K562 (cell line): Measurements from ENCODE around the gene MYRFL. TPM values are rescaled to one million over a fixed set of nuclear protein-coding genes. Genes with fewer than 3 reads are reported as not detected.

Experiments used
- ATAC-seq: fragments of 200-7000 bp; cut with Tn5 transposase; 3 replicates; pipeline ENCODE4 v1.9.1; 2020; ENCODE audit warnings: moderate library complexity
- BruUV-seq: library from RNA; stranded (reverse); fragments of 400-500 nt; replicated peaks from 2 replicates; lab custom pipeline; 2021; lab: Mats Ljungman, UMichigan
- CTCF ChIA-PET: fragments of 300-600 bp; formaldehyde crosslinking; extraction: SDS; loops from one replicate; lab custom pipeline; 2021; ENCODE audit warnings: low intra/inter-chr PET ratio; lab: Yijun Ruan, JAX
- POLR2A ChIA-PET: fragments of 300-600, 350-650 bp; sonication (Branson Sonifier 250); formaldehyde crosslinking; extraction: SDS; loops from one replicate; lab custom pipeline; 2021; ENCODE audit warnings: antibody characterized with exemption, inconsistent platforms; lab: Yijun Ruan, JAX
- DNase-seq, 4 experiments: peaks; one replicate each; pipeline versions ENCODE4 v3.0.0 to v3.0.0-alpha.2; 2011 to 2018; ENCODE audit warnings: low spot score in 3 of 4, mixed read lengths in 3 of 4; ENCODE audit errors: extremely low read depth in 1 of 4
- FAIRE-seq: peaks from 2 replicates; lab custom pipeline; 2011; peaks lifted over from hg19 to GRCh38; lab: Jason Lieb, UNC
- H2AFZ ChIP-seq: 2 replicates; pipeline ENCODE4 v1.6.0; 2011; ENCODE audit warnings: low read depth, low read length, control low read depth, inconsistent platforms
- H3K27ac ChIP-seq: fragments of 200-600 bp; 3 replicates; pipeline ENCODE4 v1.8.0; 2011; ENCODE audit warnings: low read depth, mild to moderate bottlenecking, control low read depth, inconsistent platforms, low read length, moderate library complexity, mixed read lengths; ENCODE audit errors: extremely low read depth
- H3K27me3 ChIP-seq, 2 experiments: fragments of 300-600 bp in 1 of 2; 2 replicates in 1 of 2; 3 replicates in 1 of 2; pipeline versions ENCODE4 v1.6.0 to v1.8.0; 2011; ENCODE audit warnings: inconsistent platforms in 2 of 2, low read length in 2 of 2, mild to moderate bottlenecking in 1 of 2, mixed read lengths in 1 of 2, moderate library complexity in 1 of 2; ENCODE audit not compliant: control insufficient read depth in 2 of 2, insufficient read depth in 2 of 2
- H3K36me3 ChIP-seq: fragments of 300-600 bp; 3 replicates; pipeline ENCODE4 v1.8.0; 2011; ENCODE audit warnings: mild to moderate bottlenecking, low read length, inconsistent platforms; ENCODE audit not compliant: control insufficient read depth, insufficient read depth
- H3K4me1 ChIP-seq, 2 experiments: fragments of 200-600 bp in 1 of 2; replicated peaks in 1 of 2; 2 replicates in 1 of 2; 3 replicates in 1 of 2; pipeline versions ENCODE4 v1.5.1 to v1.8.0; 2011; ENCODE audit warnings: inconsistent platforms in 2 of 2, low read length in 2 of 2, mild to moderate bottlenecking in 1 of 2, mixed read lengths in 1 of 2, moderate library complexity in 1 of 2; ENCODE audit not compliant: control insufficient read depth in 2 of 2, insufficient read depth in 2 of 2
- H3K4me2 ChIP-seq: 2 replicates; pipeline ENCODE4 v1.6.1; 2011; ENCODE audit warnings: low read length, control low read depth, inconsistent platforms, mixed read lengths; ENCODE audit not compliant: insufficient read depth
- H3K4me3 ChIP-seq: fragments of 200-600 bp; sonication (generic), shearing (Covaris generic); 2 replicates; pipeline ENCODE4 v1.5.1; 2016; ENCODE audit warnings: control low read depth, inconsistent platforms
- H3K79me2 ChIP-seq: fragments of 200-600 bp; 3 replicates; pipeline ENCODE4 v1.8.0; 2011; ENCODE audit warnings: low read length, inconsistent platforms; ENCODE audit not compliant: control insufficient read depth, insufficient read depth
- H3K9ac ChIP-seq, 2 experiments: 2 replicates each; pipeline versions ENCODE4 v1.6.0 to v1.6.1; 2011; ENCODE audit warnings: low read depth in 2 of 2, low read length in 2 of 2, control low read depth in 1 of 2, inconsistent platforms in 1 of 2, mild to moderate bottlenecking in 1 of 2, mixed read lengths in 1 of 2; ENCODE audit not compliant: insufficient read depth in 1 of 2
- H3K9me1 ChIP-seq: one replicate; pipeline ENCODE4 v1.6.0; 2011; ENCODE audit warnings: inconsistent platforms, mild to moderate bottlenecking, low read length, moderate library complexity; ENCODE audit not compliant: control insufficient read depth, insufficient read depth
- H3K9me3 ChIP-seq: replicated peaks from 2 replicates; pipeline ENCODE4 v1.5.1; 2011; ENCODE audit warnings: low read depth, low read length, inconsistent platforms; ENCODE audit not compliant: control insufficient read depth, insufficient read depth
- H4K20me1 ChIP-seq: replicated peaks from 2 replicates; pipeline ENCODE4 v1.6.1; 2011; ENCODE audit warnings: low read length, inconsistent platforms, mixed read lengths; ENCODE audit not compliant: control insufficient read depth, insufficient read depth
- CHD1 ChIP-seq: fragments of 200-600 bp; sonication (generic); IDR thresholded peaks from one replicate; pipeline ENCODE4 v1.6.1; 2012; ENCODE audit warnings: mild to moderate bottlenecking, moderate library complexity, low read length, inconsistent platforms
- CSDE1 ChIP-seq, 2 experiments: fragments of 450-650 bp; IDR thresholded peaks; 2 replicates each; pipeline ENCODE4 v1.6.1; 2016; ENCODE audit warnings: mild to moderate bottlenecking in 1 of 2
- CXXC5 ChIP-seq: fragments of 250-450 bp; sonication (Bioruptor Pico); IDR thresholded peaks from 2 replicates; pipeline ENCODE4 v1.8.0; 2022; ENCODE audit warnings: inconsistent platforms, mild to moderate bottlenecking, moderate library complexity
- HMGN3 ChIP-seq: IDR thresholded peaks from 2 replicates; pipeline ENCODE4 v1.6.1; 2011; ENCODE audit warnings: borderline replicate concordance, low read depth, mild to moderate bottlenecking, mixed read lengths, low read length; ENCODE audit not compliant: insufficient read length; ENCODE audit errors: extremely low read depth
- RFX5 ChIP-seq: IDR thresholded peaks from 2 replicates; pipeline ENCODE4 v1.6.1; 2011; ENCODE audit warnings: low read depth, mild to moderate bottlenecking, improper control_type of control experiment, low read length
- SAP30 ChIP-seq: fragments of 200-600 bp; sonication (generic); IDR thresholded peaks from 2 replicates; pipeline ENCODE4 v1.6.1; 2012; ENCODE audit warnings: borderline replicate concordance, low read depth, mild to moderate bottlenecking, moderate library complexity, low read length, control low read depth, inconsistent platforms; ENCODE audit not compliant: insufficient read depth, poor library complexity, severe bottlenecking
- ZNF124 ChIP-seq: sonication (generic); formaldehyde crosslinking; IDR thresholded peaks from 2 replicates; pipeline ENCODE4 v1.8.1; 2022; ENCODE audit warnings: missing genetic modification reagents
- ZNF395 ChIP-seq: fragments of 200-800 bp; sonication (Bioruptor generic); IDR thresholded peaks from 2 replicates; pipeline ENCODE4 v1.6.1; 2017; ENCODE audit warnings: missing genetic modification characterization, missing compliant biosample characterization
- ZNF518B ChIP-seq: fragments of 250-450 bp; sonication (Bioruptor Pico); IDR thresholded peaks from 2 replicates; pipeline ENCODE4 v1.5.0; 2021; ENCODE audit warnings: mild to moderate bottlenecking, moderate library complexity
- WGBS: fragments of 100-300 bp; shearing (Covaris generic); methylation state at CpG from one replicate; pipeline ENCODE4 v1.1.6; 2016; ENCODE audit warnings: low coverage, mixed read lengths; ENCODE audit not compliant: insufficient coverage; ENCODE audit errors: missing lambda C conversion rate; 5-methylcytosine and 5-hydroxymethylcytosine counted together
- in situ Hi-C: fragments of 300-500 bp; cut with MboI; formaldehyde crosslinking; loops from 4 replicates; pipeline ENCODE4 v1.15.0; 2018; ENCODE audit warnings: inconsistent platforms, mixed read lengths
- intact Hi-C: fragments of 100-400 bp; cut with micrococcal nuclease; formaldehyde crosslinking; loops from 2 replicates; pipeline ENCODE4 v1.14.2; 2022
- polyA plus RNA-seq, 8 experiments: library from polyadenylated mRNA; depleted of rRNA in 4 of 8; stranded (reverse) in 5 of 8; unstranded in 3 of 8; fragments of >200 nt; fragmentation: Nextera tagmentation in 2 of 8; fragmentation: Illumina TruSeq in 1 of 8; extraction: Ambion mirVana in 2 of 8; extraction: Trizol in 1 of 8; gene quantifications; 2 replicates each; pipeline versions ENCODE4 v1.2.1 to v1.2.3, GENCODE V29; 2011 to 2014; ENCODE audit warnings: inconsistent platforms in 1 of 8, missing spikeins in 1 of 8
- total RNA-seq, 7 experiments: library from RNA; depleted of rRNA in 6 of 7; stranded (reverse); fragments of >200 nt in 6 of 7; fragmentation: Illumina TruSeq in 2 of 7; extraction: Trizol in 2 of 7; gene quantifications; 2 replicates each; pipeline versions ENCODE4 v1.2.1 to v1.2.3, GENCODE V29; 2011 to 2021; ENCODE audit warnings: low replicate concordance in 1 of 7

Gene MYRFL
- total and polyA plus RNA-seq, 9 of the 15 experiments (the other 6 are each of a cell fraction or from before 2014, with no cell fraction given): not detected

- WGBS: 54% methylated on average over 3 of the region's 3 CpGs
- no peaks in the 10 kb centered on the region for H3K4me1 ChIP-seq
- no peak for FAIRE-seq
- no peak overlapping the region for H3K4me3 ChIP-seq
- no peaks in the 10 kb centered on the region for H4K20me1 ChIP-seq
- H2AFZ ChIP-seq: no peak overlapping the region
- DNase-seq: no peak
- no peak for ATAC-seq
- no peaks in the 10 kb centered on the region for H3K79me2 ChIP-seq
- intact Hi-C loops (no loop called here), in situ Hi-C loops (no loop called here)
- TF ChIP-seq ZNF124 (no peak), HMGN3 (no peak), ZNF395 (CRISPR knock-in tag) (no peak), CHD1 (no peak), ZNF518B (CRISPR knock-in tag) (no peak), SAP30 (no peak), CSDE1 (IDR thresholded peaks at IDR 0.05) (no peak), CXXC5 (no peak), RFX5 (no peak)
- no TSS peak for BruUV-seq
- CTCF ChIA-PET: no interaction called here
- POLR2A ChIA-PET: no interaction called here
- no peaks in the 10 kb centered on the region for H3K9me3 ChIP-seq
- no peak overlapping the region for H3K4me2 ChIP-seq
- no peaks in the 10 kb centered on the region; a peak in 1 of 5 replicates for H3K27me3 ChIP-seq
- H3K27ac ChIP-seq: no peak overlapping the region
- H3K36me3 ChIP-seq: no peaks in the 10 kb centered on the region
- H3K9ac ChIP-seq: no peak overlapping the region
- no peaks in the 10 kb centered on the region for H3K9me1 ChIP-seq
Measured at GRCh38 chr12:69816082-69816481, 8.9 kb upstream of the MYRFL start.
